Activated naive CD8-positive, alpha-beta T cell (primary cell): ENCODE data around the gene EDN1.
"Not testable (repeated sequence)": the region's sequence is repeated elsewhere in the genome, so short reads cannot be mapped to it uniquely, and the experiment has no call there.

Experiments
- H3K27ac Mint-ChIP-seq: one replicate; pipeline ENCODE4 v1.8.0; 2021; ENCODE audit warnings: mixed read lengths
- H3K27me3 Mint-ChIP-seq: one replicate; pipeline ENCODE4 v1.8.0; 2021; ENCODE audit warnings: mixed read lengths
- H3K36me3 Mint-ChIP-seq: one replicate; pipeline ENCODE4 v1.8.0; 2021; ENCODE audit warnings: mixed read lengths
- H3K4me1 Mint-ChIP-seq: one replicate; pipeline ENCODE4 v1.8.0; 2021; ENCODE audit warnings: low read depth, mixed read lengths
- H3K4me3 Mint-ChIP-seq: one replicate; pipeline ENCODE4 v1.8.0; 2021; ENCODE audit warnings: mild to moderate bottlenecking, mixed read lengths
- H3K9me3 Mint-ChIP-seq: one replicate; pipeline ENCODE4 v1.8.0; 2021; ENCODE audit warnings: low read depth, mixed read lengths

The EDN1 gene

GRCh38 chr6:12318749-12319148 is 28.6 kb downstream of the EDN1 start:
- peaks cover 2% of the 10 kb centered on the region for H3K36me3 Mint-ChIP-seq
- no peaks in the 10 kb centered on the region for H3K4me1 Mint-ChIP-seq
- no peak overlapping the region for H3K27ac Mint-ChIP-seq

GRCh38 chr6:12320074-12320473 is 29.9 kb downstream of the EDN1 start:
- not testable (repeated sequence) for H3K4me1 Mint-ChIP-seq, H3K36me3 Mint-ChIP-seq, H3K9me3 Mint-ChIP-seq, H3K27ac Mint-ChIP-seq, H3K4me3 Mint-ChIP-seq
- peaks cover 16% of the 10 kb centered on the region for H3K27me3 Mint-ChIP-seq

More at GRCh38 chr6:12318749-12319148, 28.6 kb downstream of the EDN1 start:
- Mint-ChIP-seq H3K27me3 (peaks cover 20% of the 10 kb centered on the region), H3K4me3 (no peak overlapping the region), H3K9me3 (no peaks in the 10 kb centered on the region)

- Mint-ChIP-seq H3K27ac (no peak overlapping the region), H3K4me3 (no peak overlapping the region), H3K4me1 (peaks cover 2% of the 10 kb centered on the region), H3K36me3 (no peaks in the 10 kb centered on the region), H3K9me3 (no peaks in the 10 kb centered on the region), H3K27me3 (peaks cover 15% of the 10 kb centered on the region)
Observed at GRCh38 chr6:12324099-12324498, 33.9 kb downstream of the EDN1 start.

GRCh38 chr6:12324748-12325147 is 34.6 kb downstream of the EDN1 start:
- Mint-ChIP-seq H3K9me3 (no peaks in the 10 kb centered on the region), H3K4me1 (peaks cover 2% of the 10 kb centered on the region), H3K27ac (no peak overlapping the region), H3K4me3 (no peak overlapping the region), H3K27me3 (peaks cover 14% of the 10 kb centered on the region), H3K36me3 (no peaks in the 10 kb centered on the region)

GRCh38 chr6:12325872-12326271 is 35.7 kb downstream of the EDN1 start:
- H3K27me3 Mint-ChIP-seq, result peaks cover 10% of the 10 kb centered on the region
- no peak overlapping the region for H3K4me3 Mint-ChIP-seq
- H3K9me3 Mint-ChIP-seq, result no peaks in the 10 kb centered on the region
- no peaks in the 10 kb centered on the region for H3K36me3 Mint-ChIP-seq
- H3K4me1 Mint-ChIP-seq, result peaks cover 2% of the 10 kb centered on the region
- H3K27ac Mint-ChIP-seq, result no peak overlapping the region

GRCh38 chr6:12327391-12327790 is 37.2 kb downstream of the EDN1 start:
- Mint-ChIP-seq H3K4me3 (no peak overlapping the region), H3K9me3 (no peaks in the 10 kb centered on the region), H3K27ac (no peak overlapping the region), H3K4me1 (peaks cover 3% of the 10 kb centered on the region), H3K36me3 (no peaks in the 10 kb centered on the region), H3K27me3 (peaks cover 9% of the 10 kb centered on the region)

- H3K36me3 Mint-ChIP-seq, result no peaks in the 10 kb centered on the region
- no peak overlapping the region for H3K27ac Mint-ChIP-seq
- H3K4me3 Mint-ChIP-seq, result no peak overlapping the region
- peaks cover 5% of the 10 kb centered on the region for H3K4me1 Mint-ChIP-seq
- H3K9me3 Mint-ChIP-seq, result no peaks in the 10 kb centered on the region
- peaks cover 9% of the 10 kb centered on the region for H3K27me3 Mint-ChIP-seq
Observed at GRCh38 chr6:12327988-12328387, 37.8 kb downstream of the EDN1 start.

GRCh38 chr6:12328701-12329100 is 38.5 kb downstream of the EDN1 start:
- no peak overlapping the region for H3K4me3 Mint-ChIP-seq
- peaks cover 9% of the 10 kb centered on the region for H3K27me3 Mint-ChIP-seq
- H3K9me3 Mint-ChIP-seq, result no peaks in the 10 kb centered on the region
- H3K36me3 Mint-ChIP-seq, result no peaks in the 10 kb centered on the region
- no peak overlapping the region for H3K27ac Mint-ChIP-seq
- peaks cover 8% of the 10 kb centered on the region for H3K4me1 Mint-ChIP-seq

- peaks cover 5% of the 10 kb centered on the region for H3K27me3 Mint-ChIP-seq
- no peaks in the 10 kb centered on the region for H3K9me3 Mint-ChIP-seq
Observed at GRCh38 chr6:12331474-12331873, 41.3 kb downstream of the EDN1 start.

GRCh38 chr6:12331951-12332749 is 42.0 kb downstream of the EDN1 start:
- H3K36me3 Mint-ChIP-seq, result no peaks in the 10 kb centered on the region
- peaks cover 6% of the 10 kb centered on the region for H3K4me1 Mint-ChIP-seq
- no peak overlapping the region for H3K27ac Mint-ChIP-seq
- H3K4me3 Mint-ChIP-seq, result no peak overlapping the region
- H3K9me3 Mint-ChIP-seq, result no peaks in the 10 kb centered on the region
- H3K27me3 Mint-ChIP-seq, result peaks cover 4% of the 10 kb centered on the region

More at GRCh38 chr6:12331474-12331873, 41.3 kb downstream of the EDN1 start:
- Mint-ChIP-seq H3K27ac (no peak overlapping the region), H3K4me1 (peaks cover 6% of the 10 kb centered on the region), H3K4me3 (no peak overlapping the region), H3K36me3 (no peaks in the 10 kb centered on the region)

- H3K9me3 Mint-ChIP-seq, H3K36me3 Mint-ChIP-seq, H3K27ac Mint-ChIP-seq, H3K27me3 Mint-ChIP-seq, H3K4me3 Mint-ChIP-seq, H3K4me1 Mint-ChIP-seq: not testable (repeated sequence)
Observed at GRCh38 chr6:12332750-12333079, 42.6 kb downstream of the EDN1 start.

GRCh38 chr6:12333128-12333527 is 43.0 kb downstream of the EDN1 start:
- peaks cover 6% of the 10 kb centered on the region for H3K4me1 Mint-ChIP-seq
- no peak overlapping the region for H3K27ac Mint-ChIP-seq
- H3K9me3 Mint-ChIP-seq, result no peaks in the 10 kb centered on the region
- H3K4me3 Mint-ChIP-seq, result no peak overlapping the region
- H3K27me3 Mint-ChIP-seq, result peaks cover 4% of the 10 kb centered on the region
- H3K36me3 Mint-ChIP-seq, result no peaks in the 10 kb centered on the region

GRCh38 chr6:12334526-12335130 is 44.5 kb downstream of the EDN1 start:
- Mint-ChIP-seq H3K27me3 (no peaks in the 10 kb centered on the region), H3K4me3 (no peak overlapping the region), H3K9me3 (no peaks in the 10 kb centered on the region), H3K4me1 (peaks cover 6% of the 10 kb centered on the region), H3K27ac (no peak overlapping the region), H3K36me3 (no peaks in the 10 kb centered on the region)

- H3K9me3 Mint-ChIP-seq, result no peaks in the 10 kb centered on the region
- no peaks in the 10 kb centered on the region for H3K36me3 Mint-ChIP-seq
- H3K27me3 Mint-ChIP-seq, result no peaks in the 10 kb centered on the region
- H3K4me3 Mint-ChIP-seq, result no peak overlapping the region
- H3K4me1 Mint-ChIP-seq, result peaks cover 6% of the 10 kb centered on the region
- H3K27ac Mint-ChIP-seq, result no peak overlapping the region
Observed at GRCh38 chr6:12335131-12335527, 45.0 kb downstream of the EDN1 start.

GRCh38 chr6:12335717-12336116 is 45.6 kb downstream of the EDN1 start:
- Mint-ChIP-seq H3K4me1 (peaks cover 6% of the 10 kb centered on the region), H3K27me3 (no peaks in the 10 kb centered on the region), H3K36me3 (no peaks in the 10 kb centered on the region), H3K4me3 (no peak overlapping the region), H3K27ac (no peak overlapping the region), H3K9me3 (no peaks in the 10 kb centered on the region)
